Purkinje cell (primary cell): ENCODE data around the gene SYNGR2. TPM values are rescaled to one million over a fixed set of nuclear protein-coding genes. Genes with fewer than 3 reads are reported as not detected.

Experiments used
- polyA plus RNA-seq: library from polyadenylated mRNA; unstranded; fragments of >200 nt; fragmentation: Nextera tagmentation; gene quantifications from 2 replicates; pipeline ENCODE4 v1.2.1, GENCODE V29; 2014

Gene SYNGR2
- 2.4 TPM in 1 of 2 replicates, not detected in the other for polyA plus RNA-seq

GRCh38 chr17:78168242-78168902 is at the start of gene SYNGR2:
Gene SYNGR2, plus strand, starts transcription at chr17:78168581. Its CDS starts 36 bp downstream, at chr17:78168617.

GRCh38 chr17:78128551-78129350 is 39.6 kb upstream of the SYNGR2 start, which contains the start of gene TMC6:
Gene TMC6, minus strand, starts transcription at chr17:78128755. Its CDS starts 1,923 bp downstream, at chr17:78126832.

GRCh38 chr17:78130437-78131101 is 37.8 kb upstream of the SYNGR2 start, which contains the start of gene TMC8:
Gene TMC8, plus strand, starts transcription at chr17:78130771. Its CDS starts 818 bp downstream, at chr17:78131589.

GRCh38 chr17:78186692-78187595 is 18.6 kb downstream of the SYNGR2 start, which contains the start of the genes AFMID and TK1:
Gene AFMID, plus strand, starts transcription at chr17:78187362. Its CDS starts 9 bp downstream, at chr17:78187371.
Gene TK1, minus strand, starts transcription at chr17:78187052. Its CDS starts 58 bp downstream, at chr17:78186994.

GRCh38 chr17:78214016-78214705 is 45.8 kb downstream of the SYNGR2 start, which contains the start of gene BIRC5:
Gene BIRC5, plus strand, starts transcription at chr17:78214253. Its CDS starts 64 bp downstream, at chr17:78214317.

Other genes starting within 250 kb of the SYNGR2 start
- 3.9 and 4.4 TPM in 2 replicates for gene TNRC6C, start 209.9 kb upstream of the SYNGR2 start, polyA plus RNA-seq
- not detected in 2 replicates for gene TMC6, start 39.8 kb upstream of the SYNGR2 start, polyA plus RNA-seq
- gene TMC8, start 37.8 kb upstream of the SYNGR2 start, polyA plus RNA-seq: not detected in 2 replicates
- not detected in 2 replicates for gene C17orf99, start 22.2 kb upstream of the SYNGR2 start, polyA plus RNA-seq
- gene TK1, start 18.5 kb downstream of the SYNGR2 start, polyA plus RNA-seq: 1.0 and 1.1 TPM in 2 replicates
- gene AFMID, start 18.8 kb downstream of the SYNGR2 start, polyA plus RNA-seq: 37.2 and 49.1 TPM in 2 replicates
- gene BIRC5, start 45.7 kb downstream of the SYNGR2 start, polyA plus RNA-seq: 0.51 TPM in 1 of 2 replicates, not detected in the other
- not detected in 2 replicates for gene TMEM235, start 63.0 kb downstream of the SYNGR2 start, polyA plus RNA-seq
- not detected in 2 replicates for gene SOCS3, start 191.5 kb downstream of the SYNGR2 start, polyA plus RNA-seq
- gene PGS1, start 210.1 kb downstream of the SYNGR2 start, polyA plus RNA-seq: 8.0 TPM in 2 replicates